DND-41 (cell line): ENCODE measurements around the gene RNF225.
A peak's percentile ranks its signal among the peaks of the same experiment; 100 is the strongest.

Experiments used
- ATAC-seq: fragments of 200-7000 bp; cut with Tn5 transposase; 3 replicates; pipeline ENCODE4 v1.9.1; 2021; ENCODE audit warnings: low read depth; ENCODE audit not compliant: insufficient read depth
- DNase-seq: peaks from one replicate; pipeline ENCODE4 v3.0.0-alpha.2; 2020
- H2AFZ ChIP-seq: 2 replicates; pipeline ENCODE4 v1.6.0; 2012; ENCODE audit warnings: low read depth, low read length
- H3K27ac ChIP-seq: 2 replicates; pipeline ENCODE4 v1.5.1; 2012; ENCODE audit warnings: low read length, inconsistent platforms
- H3K27me3 ChIP-seq: fragments of 200-600 bp; sonication (generic); 2 replicates; pipeline ENCODE4 v1.6.0; 2012; ENCODE audit warnings: low read length, mild to moderate bottlenecking, inconsistent platforms; ENCODE audit not compliant: insufficient read depth, poor library complexity
- H3K36me3 ChIP-seq: 2 replicates; pipeline ENCODE4 v1.5.1; 2012; ENCODE audit warnings: low read length, inconsistent platforms; ENCODE audit not compliant: insufficient read depth
- H3K4me1 ChIP-seq: 2 replicates; pipeline ENCODE4 v1.5.1; 2012; ENCODE audit warnings: mild to moderate bottlenecking, low read length; ENCODE audit not compliant: insufficient read depth
- H3K4me2 ChIP-seq: 2 replicates; pipeline ENCODE4 v1.6.0; 2012; ENCODE audit warnings: mild to moderate bottlenecking, moderate library complexity, low read length, inconsistent platforms; ENCODE audit not compliant: insufficient read depth
- H3K4me3 ChIP-seq, 2 experiments: fragments of 200-600 bp in 1 of 2; shearing (Covaris generic) in 1 of 2; 2 replicates each; pipeline ENCODE4 v1.5.1; 2012 to 2016; ENCODE audit warnings: inconsistent platforms in 2 of 2, low read length in 2 of 2, mild to moderate bottlenecking in 2 of 2, low read depth in 1 of 2, moderate library complexity in 1 of 2
- H3K79me2 ChIP-seq: 2 replicates; pipeline ENCODE4 v1.6.0; 2012; ENCODE audit warnings: low read length, inconsistent platforms; ENCODE audit not compliant: insufficient read depth
- H3K9ac ChIP-seq: 2 replicates; pipeline ENCODE4 v1.6.0; 2012; ENCODE audit warnings: low read depth, mild to moderate bottlenecking, inconsistent platforms, low read length, moderate library complexity
- H3K9me3 ChIP-seq: 2 replicates; pipeline ENCODE4 v1.5.1; 2012; ENCODE audit warnings: low read length, moderate library complexity, mild to moderate bottlenecking, inconsistent platforms; ENCODE audit not compliant: insufficient read depth, severe bottlenecking
- H4K20me1 ChIP-seq: 2 replicates; pipeline ENCODE4 v1.6.0; 2012; ENCODE audit warnings: low read length; ENCODE audit not compliant: insufficient read depth
- CTCF ChIP-seq: IDR thresholded peaks from 2 replicates; pipeline ENCODE4 v1.5.1; 2012; ENCODE audit warnings: borderline replicate concordance, low read length, moderate library complexity, mild to moderate bottlenecking; ENCODE audit not compliant: poor library complexity, severe bottlenecking; ENCODE audit errors: extremely low read depth
- EZH2 ChIP-seq: IDR thresholded peaks from 3 replicates; pipeline ENCODE4 v1.6.1; 2012; ENCODE audit warnings: borderline replicate concordance, low read depth, mild to moderate bottlenecking, moderate library complexity, low read length, inconsistent platforms; ENCODE audit not compliant: severe bottlenecking

Gene RNF225

GRCh38 chr19:58396691-58397532 lies 1.5 kb downstream of the RNF225 start:
- H3K9ac ChIP-seq, result no peak overlapping the region
- H3K4me3 ChIP-seq, result no peak overlapping the region
- ATAC-seq (no peak), DNase-seq (no peak)
- no peak overlapping the region for H2AFZ ChIP-seq
- peaks cover 33% of the 10 kb centered on the region for H4K20me1 ChIP-seq
- peaks cover 40% of the 10 kb centered on the region for H3K36me3 ChIP-seq
- peaks cover 9% of the 10 kb centered on the region; the same call in 1 of the 2 replicates for H3K79me2 ChIP-seq
- H3K4me1 ChIP-seq, result peaks cover 12% of the 10 kb centered on the region
- H3K27me3 ChIP-seq, result no peaks in the 10 kb centered on the region
- no peaks in the 10 kb centered on the region for H3K9me3 ChIP-seq
- TF ChIP-seq CTCF, result no peak
- no peak for TF ChIP-seq EZH2
- H3K4me2 ChIP-seq, result no peak overlapping the region
- no peak overlapping the region for H3K27ac ChIP-seq

GRCh38 chr19:58397533-58398037 lies 2.1 kb downstream of the RNF225 start:
- Histone ChIP-seq H3K79me2 (peaks cover 8% of the 10 kb centered on the region; the same call in 1 of the 2 replicates), H3K9me3 (no peaks in the 10 kb centered on the region), H3K9ac (no peak overlapping the region), H4K20me1 (peaks cover 30% of the 10 kb centered on the region), H3K4me2 (no peak overlapping the region), H3K4me3 (no peak overlapping the region), H3K27ac (no peak overlapping the region), H3K27me3 (no peaks in the 10 kb centered on the region), H3K36me3 (peaks cover 34% of the 10 kb centered on the region), H3K4me1 (peaks cover 19% of the 10 kb centered on the region), H2AFZ (no peak overlapping the region)
- no peak for TF ChIP-seq EZH2
- DNase-seq, result peak; percentile 16
- ATAC-seq, result no peak

GRCh38 chr19:58398087-58398486 lies 2.6 kb downstream of the RNF225 start:
- H3K27ac ChIP-seq, result no peak overlapping the region
- TF ChIP-seq EZH2, result no peak
- TF ChIP-seq CTCF, result no peak
- no peak overlapping the region for H2AFZ ChIP-seq
- DNase-seq (no peak), ATAC-seq (no peak)
- peaks cover 3% of the 10 kb centered on the region; the same call in 1 of the 2 replicates for H3K79me2 ChIP-seq
- H3K36me3 ChIP-seq, result peaks cover 28% of the 10 kb centered on the region
- H3K4me3 ChIP-seq, result no peak overlapping the region
- no peak overlapping the region for H3K9ac ChIP-seq
- no peaks in the 10 kb centered on the region for H3K9me3 ChIP-seq
- no peak overlapping the region for H3K4me2 ChIP-seq
- no peaks in the 10 kb centered on the region for H3K27me3 ChIP-seq
- peaks cover 24% of the 10 kb centered on the region for H4K20me1 ChIP-seq
- H3K4me1 ChIP-seq, result peaks cover 22% of the 10 kb centered on the region

- H3K4me2 ChIP-seq, result no peak overlapping the region
- no peak overlapping the region for H3K9ac ChIP-seq
- H3K27me3 ChIP-seq, result no peaks in the 10 kb centered on the region
- H4K20me1 ChIP-seq, result peaks cover 20% of the 10 kb centered on the region
- no peak overlapping the region for H3K27ac ChIP-seq
- peaks cover 3% of the 10 kb centered on the region; the same call in 1 of the 2 replicates for H3K79me2 ChIP-seq
- H3K9me3 ChIP-seq, result no peaks in the 10 kb centered on the region
- H3K4me3 ChIP-seq, result no peak overlapping the region
- peaks cover 22% of the 10 kb centered on the region for H3K4me1 ChIP-seq
- no peak for TF ChIP-seq CTCF
- no peak for TF ChIP-seq EZH2
- DNase-seq (no peak), ATAC-seq (no peak)
- H2AFZ ChIP-seq, result no peak overlapping the region
- H3K36me3 ChIP-seq, result peaks cover 24% of the 10 kb centered on the region
These were observed 3.1 kb downstream of the RNF225 start for GRCh38 chr19:58398545-58398944.
